ENCODE measurements around the gene CDCA8. TPM values are rescaled to one million over a fixed set of nuclear protein-coding genes. Genes with fewer than 3 reads are reported as not detected.

CDCA8 gene
- total and polyA plus RNA-seq, 2 donors (not counting 3 experiments of a cell fraction or from before 2014, with no cell fraction given), result 38.5 to 45.7 TPM

GRCh38 chr1:37748565-37748964 is 56.2 kb downstream of the CDCA8 start:
- ChIA-PET CTCF (no interaction called here), POLR2A (no interaction called here)
- FAIRE-seq (no peak), DNase-seq (ENCODE audit: low read depth, low spot score) (no peak)
- TF ChIP-seq CTCF (IDR thresholded peaks at IDR 0.05; ENCODE audit: extremely low read depth in 1 of 2, insufficient read depth in 1 of 2, low read depth in 1 of 2, low read length in 2 of 2) (no peak), FOS (IDR thresholded peaks at IDR 0.05; ENCODE audit: borderline replicate concordance, insufficient read depth, low read length) (no peak), MYC (IDR thresholded peaks at IDR 0.05; ENCODE audit: low read depth, low read length) (no peak), JUN (IDR thresholded peaks at IDR 0.05; ENCODE audit: borderline replicate concordance, insufficient read depth, insufficient read length, low read depth) (no peak), POLR2AphosphoS5 (IDR thresholded peaks at IDR 0.05; ENCODE audit: insufficient read depth, low read depth, low read length) (no peak), GATA2 (IDR thresholded peaks at IDR 0.05; ENCODE audit: insufficient read depth, insufficient read length, low read depth, low read length) (no peak), POLR2A (IDR thresholded peaks at IDR 0.05; ENCODE audit: low read depth, low read length) (no peak), EZH2 (IDR thresholded peaks at IDR 0.05; ENCODE audit: borderline replicate concordance, low read depth, low read length, severe bottlenecking) (no peak)
- TF ChIP-seq, protein P1, sequence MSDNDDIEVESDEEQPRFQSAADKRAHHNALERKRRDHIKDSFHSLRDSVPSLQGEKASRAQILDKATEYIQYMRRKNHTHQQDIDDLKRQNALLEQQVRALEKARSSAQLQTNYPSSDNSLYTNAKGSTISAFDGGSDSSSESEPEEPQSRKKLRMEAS (IDR thresholded peaks at IDR 0.05; ENCODE audit: insufficient read depth, insufficient read length), result no peak
- Histone ChIP-seq H3K9me1 (replicated peaks; ENCODE audit: control insufficient read depth, extremely low read depth, insufficient read depth, low read length) (no peaks in the 10 kb centered on the region), H4K20me1 (replicated peaks; ENCODE audit: control insufficient read depth, extremely low read depth, insufficient read depth, low read length) (no peaks in the 10 kb centered on the region), H3K36me3 (ENCODE audit: control insufficient read depth in 2 of 2, extremely low read depth in 1 of 2, insufficient read depth in 2 of 2, low read length in 2 of 2) (no peaks in the 10 kb centered on the region), H3K4me2 (ENCODE audit: insufficient read depth, low read length) (no peak overlapping the region), H3K4me1 (ENCODE audit: control insufficient read depth, extremely low read depth, insufficient read depth, low read length) (no peaks in the 10 kb centered on the region), H3K4me3 (replicated peaks in 1 of 3; ENCODE audit: insufficient read depth in 1 of 3, low read depth in 1 of 3, low read length in 3 of 3) (no peak overlapping the region), H2AFZ (ENCODE audit: low read depth, low read length) (no peak overlapping the region), H3K27me3 (ENCODE audit: control insufficient read depth in 2 of 2, insufficient read depth in 2 of 2, low read length in 2 of 2) (peaks cover 13 to 15% of the 10 kb centered on the region in 2 experiments), H3K79me2 (ENCODE audit: control insufficient read depth, insufficient read depth, low read length) (no peaks in the 10 kb centered on the region), H3K9ac (replicated peaks; ENCODE audit: extremely low read depth, insufficient read depth, low read length) (no peak overlapping the region), H3K27ac (ENCODE audit: insufficient read depth, low read depth, low read length) (no peak overlapping the region), H3K9me3 (replicated peaks; ENCODE audit: control insufficient read depth, insufficient read depth, low read length) (no peaks in the 10 kb centered on the region)
- intact Hi-C loops (cut with micrococcal nuclease) (no loop called here), dilution Hi-C loops (cut with MboI; ENCODE audit: extremely low pct_ligation_motif_present, low sequenced_read_pairs) (no loop called here)
- no TSS peak for BruUV-seq (replicated peaks)

Measured in endothelial cell of umbilical vein (primary cell).